Gastrocnemius medialis (tissue), 4 donors: Measurements from ENCODE around the gene AK1. TPM values are rescaled to one million over a fixed set of nuclear protein-coding genes. Genes with fewer than 3 reads are reported as not detected.

Experiments
- ATAC-seq, 2 donors: fragments of 150-250 bp; one replicate each; pipeline ENCODE4 v1.9.1; 2016
- DNase-seq, 2 donors: peaks; one replicate each; pipeline ENCODE4 v3.0.0-alpha.2; 2019
- H3K27ac ChIP-seq, 4 donors: fragments of 200-600 bp; sonication (generic); 1 replicate in 1 of 4; 2 replicates in 3 of 4; pipeline ENCODE4 v1.5.1; 2016 to 2018; ENCODE audit warnings: mild to moderate bottlenecking in 2 of 4, moderate library complexity in 1 of 4
- H3K27me3 ChIP-seq, 3 donors: fragments of 200-600 bp; sonication (generic) in 2 of 3; 1 replicate in 1 of 3; 2 replicates in 2 of 3; pipeline versions ENCODE4 v1.5.1 to v1.6.0; 2016 to 2019; ENCODE audit warnings: mild to moderate bottlenecking in 1 of 3, moderate library complexity in 1 of 3
- H3K36me3 ChIP-seq, 2 donors: fragments of 200-600 bp; sonication (generic) in 1 of 2; one replicate each; pipeline ENCODE4 v1.5.1; 2017 to 2018
- H3K4me1 ChIP-seq, 2 donors: fragments of 200-600 bp; sonication (generic) in 1 of 2; one replicate each; pipeline ENCODE4 v1.5.1; 2016 to 2017; ENCODE audit warnings: mild to moderate bottlenecking in 2 of 2
- H3K4me3 ChIP-seq, 4 donors: fragments of 200-600 bp; sonication (generic) in 3 of 4; 1 replicate in 1 of 4; 2 replicates in 3 of 4; pipeline ENCODE4 v1.5.1; 2016 to 2019; ENCODE audit warnings: mild to moderate bottlenecking in 2 of 4
- H3K9me3 ChIP-seq, 3 donors: fragments of 200-600 bp; sonication (generic) in 2 of 3; 1 replicate in 1 of 3; 2 replicates in 2 of 3; pipeline ENCODE4 v1.5.1; 2016 to 2019
- CTCF ChIP-seq, 5 experiments: fragments of 450-650 bp in 3 of 5; fragments of 200-600 bp in 2 of 5; sonication (generic) in 2 of 5; IDR thresholded peaks in 4 of 5; conservative IDR thresholded peaks in 1 of 5; 1 replicate in 4 of 5; 2 replicates in 1 of 5; pipeline ENCODE4 v1.5.1; 2016 to 2019; ENCODE audit warnings: antibody characterized with exemption in 5 of 5, mild to moderate bottlenecking in 3 of 5, moderate library complexity in 3 of 5
- POLR2A ChIP-seq, 2 donors: fragments of 450-650 bp; IDR thresholded peaks; one replicate each; pipeline ENCODE4 v1.6.1; 2017; ENCODE audit warnings: antibody characterized with exemption in 2 of 2, mild to moderate bottlenecking in 2 of 2, moderate library complexity in 2 of 2
- in situ Hi-C, 4 donors: fragments of 200-750 bp; cut with MboI; loops; one replicate each; pipeline versions ENCODE4 v1.15.0 to v1.8.0; 2017; ENCODE audit warnings: low sequenced_read_pairs in 4 of 4
- intact Hi-C: fragments of 100-400 bp; cut with DNase I; formaldehyde crosslinking; loops from one replicate; pipeline ENCODE4 v1.15.1; 2023; ENCODE audit warnings: low total_unique reads
- total RNA-seq, 4 donors: library from RNA; depleted of rRNA; stranded (reverse); fragments of >200 nt; gene quantifications; one replicate each; pipeline versions ENCODE4 v1.1.0 to v1.2.3, GENCODE V29; 2016

The AK1 gene
- total RNA-seq, 4 donors from 2014 or later, result 240 to 489 (median 359) TPM

- intact Hi-C loops, result no loop called here
- DNase-seq (no peak), ATAC-seq (no peak)
- Histone ChIP-seq H3K36me3 (no peaks in the 10 kb centered on the region), H3K4me1 (peaks cover 10 to 15% of the 10 kb centered on the region in 2 donors), H3K27ac (peak overlapping the region; percentile 69 to 80 (median 76)), H3K4me3 (peak overlapping the region; percentile 63 to 73 (median 66)), H3K27me3 (no peaks in the 10 kb centered on the region), H3K9me3 (no peaks in the 10 kb centered on the region)
- in situ Hi-C loops, result no loop called here
- TF ChIP-seq CTCF (IDR thresholded peaks at IDR 0.05 in 4 of 5, conservative IDR thresholded peaks at IDR 0.05 in 1 of 5) (no peak), POLR2A (IDR thresholded peaks at IDR 0.05) (no peak)
These were observed 23.9 kb downstream of the AK1 start for GRCh38 chr9:127853312-127854183.

GRCh38 chr9:127852829-127853228, 24.6 kb downstream of the AK1 start:
- intact Hi-C loops (no loop called here), in situ Hi-C loops (no loop called here)
- H3K4me1 ChIP-seq, result peaks cover 8 to 10% of the 10 kb centered on the region in 2 donors

GRCh38 chr9:127850286-127850830, 27.1 kb downstream of the AK1 start:
- no peaks in the 10 kb centered on the region for H3K9me3 ChIP-seq
- H3K36me3 ChIP-seq, result no peaks in the 10 kb centered on the region
- no peak for TF ChIP-seq CTCF (IDR thresholded peaks at IDR 0.05 in 4 of 5, conservative IDR thresholded peaks at IDR 0.05 in 1 of 5)
- TF ChIP-seq POLR2A (IDR thresholded peaks at IDR 0.05), result no peak
- peak overlapping the region; percentile 40 to 69 (median 64) for H3K4me3 ChIP-seq
- in situ Hi-C loops (no loop called here), intact Hi-C loops (no loop called here)
- ATAC-seq (no peak), DNase-seq (no peak)
- peak overlapping the region in 3 of 4 donors; percentile 57 to 78 (median 69) for H3K27ac ChIP-seq
- no peaks in the 10 kb centered on the region for H3K27me3 ChIP-seq
- H3K4me1 ChIP-seq, result peaks cover 7 to 15% of the 10 kb centered on the region in 2 donors

More at GRCh38 chr9:127852829-127853228, 24.6 kb downstream of the AK1 start:
- ATAC-seq (no peak), DNase-seq (no peak)
- TF ChIP-seq CTCF (IDR thresholded peaks at IDR 0.05 in 4 of 5, conservative IDR thresholded peaks at IDR 0.05 in 1 of 5) (no peak), POLR2A (IDR thresholded peaks at IDR 0.05) (no peak)
- Histone ChIP-seq H3K36me3 (no peaks in the 10 kb centered on the region), H3K27ac (peak overlapping the region in 3 of 4 donors; percentile 69 to 80 (median 78)), H3K9me3 (no peaks in the 10 kb centered on the region), H3K27me3 (no peaks in the 10 kb centered on the region), H3K4me3 (peak overlapping the region; percentile 63 to 73 (median 66))

GRCh38 chr9:127848756-127849504, 28.5 kb downstream of the AK1 start:
- in situ Hi-C loops, result no loop called here
- intact Hi-C loops, result no loop called here

More at GRCh38 chr9:127848756-127849504, 28.5 kb downstream of the AK1 start:
- H3K27ac ChIP-seq, result peak overlapping the region in 3 of 4 donors; percentile 57 to 78 (median 69)
- ATAC-seq (no peak), DNase-seq (no peak)
- TF ChIP-seq CTCF (IDR thresholded peaks at IDR 0.05 in 4 of 5, conservative IDR thresholded peaks at IDR 0.05 in 1 of 5) (no peak), POLR2A (IDR thresholded peaks at IDR 0.05) (no peak)
- no peaks in the 10 kb centered on the region for H3K27me3 ChIP-seq
- peak overlapping the region in 3 of 4 donors; percentile 36 to 64 (median 63) for H3K4me3 ChIP-seq
- H3K36me3 ChIP-seq, result no peaks in the 10 kb centered on the region
- peaks cover 10 to 25% of the 10 kb centered on the region in 2 donors for H3K4me1 ChIP-seq
- no peaks in the 10 kb centered on the region for H3K9me3 ChIP-seq
